Fibroblast of pulmonary artery (primary cell): ENCODE results near the gene PKDREJ.

Experiments used
- DNase-seq: peaks from one replicate; pipeline ENCODE4 v3.0.0-alpha.2; 2010; ENCODE audit warnings: low read depth
- H3K4me3 ChIP-seq: replicated peaks from 2 replicates; pipeline ENCODE4 v1.5.1; 2011; ENCODE audit warnings: low read depth, mild to moderate bottlenecking, control low read depth, low read length, moderate library complexity
- CTCF ChIP-seq: IDR thresholded peaks from 2 replicates; pipeline ENCODE4 v1.5.1; 2011; ENCODE audit warnings: mild to moderate bottlenecking, control low read depth, low read length, inconsistent platforms; ENCODE audit errors: missing control alignments

Gene PKDREJ

GRCh38 chr22:46280063-46280817 lies 17.1 kb upstream of the PKDREJ start:
- H3K4me3 ChIP-seq = no peak overlapping the region
- no peak for DNase-seq
- no peak for TF ChIP-seq CTCF

DNA sequence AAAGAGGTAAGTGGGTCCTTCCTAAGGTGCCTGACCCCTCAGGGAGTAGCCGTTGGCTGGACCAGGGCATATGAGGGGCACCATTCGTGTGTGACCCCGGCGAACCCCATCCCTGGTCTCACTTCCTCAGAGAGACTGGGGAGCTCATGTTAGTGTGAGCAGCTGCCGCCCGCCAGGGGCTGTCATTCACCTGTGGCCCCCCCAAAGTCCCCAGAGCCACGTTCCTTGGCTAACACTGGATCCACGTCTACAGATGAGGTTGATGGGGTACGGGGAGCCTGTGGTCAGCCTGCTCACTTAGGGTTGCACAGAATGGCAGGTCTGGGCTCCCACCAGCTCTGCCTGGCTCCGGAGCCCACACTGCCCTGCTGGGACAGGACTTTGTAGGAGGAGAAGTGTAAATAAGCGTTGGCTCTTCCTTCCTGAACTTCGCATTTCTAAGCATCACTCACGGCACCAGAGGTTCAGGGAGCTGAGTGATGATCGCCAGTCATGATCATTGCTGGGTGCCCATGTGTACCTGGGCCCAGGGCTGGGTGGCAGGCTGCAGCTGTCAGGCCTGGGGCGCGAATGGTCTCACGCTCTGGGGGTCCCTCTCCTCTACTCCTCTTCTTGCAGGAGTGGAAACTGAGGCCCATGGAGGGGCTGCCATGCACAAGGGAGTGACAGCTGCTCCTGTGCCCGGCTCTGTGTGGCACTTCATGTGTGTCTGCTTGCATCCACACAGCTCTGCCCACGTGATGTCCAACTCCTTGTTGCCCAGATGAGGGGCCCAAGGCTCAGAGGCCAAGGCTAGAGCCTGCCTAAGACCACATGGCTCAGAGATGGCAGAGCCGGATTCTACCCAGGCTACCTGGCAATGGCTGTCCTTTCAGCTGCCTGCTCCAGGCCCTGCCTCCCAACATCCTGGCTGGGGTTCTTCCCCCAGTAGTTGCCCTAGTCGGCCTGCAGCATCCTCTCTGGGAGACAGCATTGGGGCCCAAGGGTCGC lies 15.8 kb upstream of the PKDREJ start:
- TF ChIP-seq CTCF = no peak
- no peak for DNase-seq

GRCh38 chr22:46276563-46276962 lies 13.4 kb upstream of the PKDREJ start:
- H3K4me3 ChIP-seq = no peak overlapping the region
- no peak for TF ChIP-seq CTCF
- no peak for DNase-seq

More for the DNA sequence above, 15.8 kb upstream of the PKDREJ start:
- no peak overlapping the region for H3K4me3 ChIP-seq

DNA sequence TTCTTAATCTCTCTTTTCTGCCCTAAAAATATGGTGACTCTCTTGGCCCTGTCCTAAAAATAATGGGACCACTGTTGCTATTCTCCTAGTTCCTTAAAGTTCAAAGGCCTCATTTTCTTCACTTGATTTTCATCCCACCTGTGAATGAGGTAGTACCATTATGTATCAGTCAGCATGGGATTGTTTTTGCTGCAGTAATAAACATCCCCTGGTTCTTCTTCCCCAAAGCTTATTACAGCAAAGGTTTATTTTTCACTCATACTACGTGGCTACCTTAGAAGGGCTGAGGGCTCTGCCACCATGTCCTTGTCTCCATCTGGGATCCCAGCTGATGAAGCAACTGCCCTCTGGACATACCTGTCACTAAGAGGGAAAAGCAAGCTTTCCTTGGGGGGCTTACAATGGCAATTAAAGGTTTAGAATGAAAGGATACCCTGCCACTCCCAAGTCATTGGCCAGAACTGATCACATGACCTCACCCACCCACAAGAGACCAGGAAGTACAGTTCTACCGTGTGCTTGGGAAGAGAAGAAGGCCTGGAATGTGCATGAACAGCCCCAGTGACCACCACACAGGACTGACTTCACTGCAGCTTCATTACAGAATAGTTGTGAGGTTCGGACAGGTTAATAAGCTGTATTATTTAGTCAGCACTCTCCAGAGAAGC lies 12.4 kb upstream of the PKDREJ start:
- no peak overlapping the region for H3K4me3 ChIP-seq
- TF ChIP-seq CTCF = no peak
- DNase-seq = no peak

DNA sequence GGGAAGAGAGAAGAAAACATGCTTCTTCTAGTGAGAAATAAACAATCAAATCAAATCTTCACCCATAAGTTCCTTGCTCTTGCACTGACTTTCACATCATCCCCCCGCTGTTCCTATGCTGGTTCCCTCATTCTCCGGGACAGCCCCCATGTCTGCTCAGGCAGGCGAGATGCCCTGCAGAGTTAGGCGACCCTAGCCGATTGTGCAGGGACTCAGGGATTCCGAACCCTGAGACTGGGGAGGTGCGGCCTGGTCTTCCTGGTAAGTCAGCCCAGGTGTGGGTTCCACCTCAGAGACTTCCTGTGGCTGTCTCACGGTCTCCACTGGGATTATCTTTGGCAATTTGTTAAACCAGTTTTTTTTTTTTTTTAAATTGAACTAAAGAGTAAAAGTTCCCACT lies 11.2 kb upstream of the PKDREJ start:
- DNase-seq = no peak
- TF ChIP-seq CTCF = no peak
- H3K4me3 ChIP-seq = no peak overlapping the region

- no peak for TF ChIP-seq CTCF
- H3K4me3 ChIP-seq = no peak overlapping the region
- DNase-seq = no peak
These were observed 10.4 kb upstream of the PKDREJ start for GRCh38 chr22:46273432-46274148.
